K562 (cell line): ENCODE data around the gene SETD7. TPM values are rescaled to one million over a fixed set of nuclear protein-coding genes. Genes with fewer than 3 reads are reported as not detected.

Experiments used
- ATF1 ChIP-seq, 2 experiments: fragments of 450-650 bp in 1 of 2; IDR thresholded peaks; 2 replicates each; pipeline ENCODE4 v1.6.1; 2016; ENCODE audit warnings: missing compliant biosample characterization in 1 of 2, missing genetic modification characterization in 1 of 2
- ATF7 ChIP-seq: fragments of 450-650 bp; IDR thresholded peaks from 2 replicates; pipeline ENCODE4 v1.7.1; 2014; ENCODE audit warnings: mild to moderate bottlenecking, moderate library complexity
- FOXJ2 ChIP-seq: fragments of 200-800 bp; sonication (Bioruptor generic); IDR thresholded peaks from 2 replicates; pipeline ENCODE4 v1.6.1; 2016; ENCODE audit warnings: missing genetic modification characterization, missing compliant biosample characterization
- JUN ChIP-seq, 2 experiments: sonication (generic) in 1 of 2; formaldehyde crosslinking in 1 of 2; IDR thresholded peaks; 2 replicates each; pipeline versions ENCODE4 v1.6.1 to v1.8.0; 2012 to 2022; ENCODE audit warnings: borderline replicate concordance in 2 of 2, mild to moderate bottlenecking in 2 of 2, improper control_type of control experiment in 1 of 2, low read depth in 1 of 2, low read length in 1 of 2, missing genetic modification reagents in 1 of 2
- KAT7 ChIP-seq: sonication (generic); formaldehyde crosslinking; IDR thresholded peaks from 2 replicates; pipeline ENCODE4 v1.8.0; 2022; ENCODE audit warnings: missing genetic modification reagents, mild to moderate bottlenecking, borderline replicate concordance
- KDM2B ChIP-seq: fragments of 250-450 bp; sonication (Bioruptor Pico); IDR thresholded peaks from 2 replicates; pipeline ENCODE4 v1.8.0; 2021; ENCODE audit warnings: mild to moderate bottlenecking, moderate library complexity
- MECOM ChIP-seq: fragments of 250-450 bp; sonication (Bioruptor Pico); IDR thresholded peaks from 2 replicates; pipeline ENCODE4 v1.8.0; 2022; ENCODE audit warnings: inconsistent platforms
- MEF2A ChIP-seq: IDR thresholded peaks from 2 replicates; pipeline ENCODE4 v1.6.1; 2011; ENCODE audit warnings: low read depth, mild to moderate bottlenecking, low read length, moderate library complexity; ENCODE audit not compliant: control insufficient read depth
- MEF2D ChIP-seq: conservative IDR thresholded peaks from 2 replicates; pipeline ENCODE4 v1.6.1; 2016; ENCODE audit warnings: low read depth, missing genetic modification characterization, missing compliant biosample characterization
- MYNN ChIP-seq, 2 experiments: sonication (generic); formaldehyde crosslinking in 1 of 2; IDR thresholded peaks; 2 replicates each; pipeline versions ENCODE4 v1.5.0 to v1.6.1; 2016 to 2020; ENCODE audit warnings: antibody characterized with exemption in 1 of 2, missing genetic modification reagents in 1 of 2
- PKNOX1 ChIP-seq: fragments of 450-650 bp; IDR thresholded peaks from 2 replicates; pipeline ENCODE4 v1.6.1; 2016
- POLR2G ChIP-seq: fragments of 200-400 bp; formaldehyde crosslinking; IDR thresholded peaks from 2 replicates; pipeline ENCODE4 v1.6.1; 2017; ENCODE audit warnings: low read depth, mild to moderate bottlenecking, antibody characterized with exemption, low read length, moderate library complexity
- SNIP1 ChIP-seq: fragments of 450-650 bp; IDR thresholded peaks from 2 replicates; pipeline ENCODE4 v1.7.1; 2017; ENCODE audit warnings: low read depth, mild to moderate bottlenecking
- ZNF395 ChIP-seq: fragments of 200-800 bp; sonication (Bioruptor generic); IDR thresholded peaks from 2 replicates; pipeline ENCODE4 v1.6.1; 2017; ENCODE audit warnings: missing genetic modification characterization, missing compliant biosample characterization
- ZNF644 ChIP-seq: fragments of 200-800 bp; sonication (Bioruptor generic); IDR thresholded peaks from 2 replicates; pipeline ENCODE4 v1.6.1; 2016; ENCODE audit warnings: low read depth, missing genetic modification characterization, missing compliant biosample characterization
- polyA plus RNA-seq, 8 experiments: library from polyadenylated mRNA; depleted of rRNA in 4 of 8; stranded (reverse) in 5 of 8; unstranded in 3 of 8; fragments of >200 nt; fragmentation: Nextera tagmentation in 2 of 8; fragmentation: Illumina TruSeq in 1 of 8; extraction: Ambion mirVana in 2 of 8; extraction: Trizol in 1 of 8; gene quantifications; 2 replicates each; pipeline versions ENCODE4 v1.2.1 to v1.2.3, GENCODE V29; 2011 to 2014; ENCODE audit warnings: inconsistent platforms in 1 of 8, missing spikeins in 1 of 8
- total RNA-seq, 7 experiments: library from RNA; depleted of rRNA in 6 of 7; stranded (reverse); fragments of >200 nt in 6 of 7; fragmentation: Illumina TruSeq in 2 of 7; extraction: Trizol in 2 of 7; gene quantifications; 2 replicates each; pipeline versions ENCODE4 v1.2.1 to v1.2.3, GENCODE V29; 2011 to 2021; ENCODE audit warnings: low replicate concordance in 1 of 7
- TF ChIP-seq, protein P1 (sequence below): fragments of 450-650 bp; formaldehyde crosslinking; IDR thresholded peaks from 2 replicates; pipeline ENCODE4 v1.4.0; 2022; ENCODE audit warnings: missing genetic modification characterization
- TF ChIP-seq, protein P2 (sequence below), 2 experiments: fragments of 450-650 bp in 1 of 2; sonication (generic) in 1 of 2; formaldehyde crosslinking; conservative IDR thresholded peaks; 2 replicates each; pipeline versions ENCODE4 v1.4.0 to v1.8.1; 2020 to 2022; ENCODE audit warnings: mild to moderate bottlenecking in 1 of 2, missing genetic modification reagents in 1 of 2

Gene SETD7
- total and polyA plus RNA-seq, 9 of the 15 experiments (the other 6 are each of a cell fraction or from before 2014, with no cell fraction given), result 0.37 to 2.4 (median 1.7) TPM

- TF ChIP-seq, protein P1, sequence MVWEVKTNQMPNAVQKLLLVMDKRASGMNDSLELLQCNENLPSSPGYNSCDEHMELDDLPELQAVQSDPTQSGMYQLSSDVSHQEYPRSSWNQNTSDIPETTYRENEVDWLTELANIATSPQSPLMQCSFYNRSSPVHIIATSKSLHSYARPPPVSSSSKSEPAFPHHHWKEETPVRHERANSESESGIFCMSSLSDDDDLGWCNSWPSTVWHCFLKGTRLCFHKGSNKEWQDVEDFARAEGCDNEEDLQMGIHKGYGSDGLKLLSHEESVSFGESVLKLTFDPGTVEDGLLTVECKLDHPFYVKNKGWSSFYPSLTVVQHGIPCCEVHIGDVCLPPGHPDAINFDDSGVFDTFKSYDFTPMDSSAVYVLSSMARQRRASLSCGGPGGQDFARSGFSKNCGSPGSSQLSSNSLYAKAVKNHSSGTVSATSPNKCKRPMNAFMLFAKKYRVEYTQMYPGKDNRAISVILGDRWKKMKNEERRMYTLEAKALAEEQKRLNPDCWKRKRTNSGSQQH, result no peak
- TF ChIP-seq POLR2G (peak; percentile 60), FOXJ2 (no peak), JUN (IDR thresholded peaks at IDR 0.05; ENCODE audit: borderline replicate concordance, low read depth, low read length) (0 out of 2 replicates have a peak, but pooled peaks have one; percentile 47), JUN (CRISPR knock-in tag; IDR thresholded peaks at IDR 0.05; ENCODE audit: borderline replicate concordance) (no peak), ZNF395 (no peak), PKNOX1 (peak; percentile 93), ZNF644 (no peak), MYNN (IDR thresholded peaks at IDR 0.05) (0 out of 2 replicates have a peak, but pooled peaks have one; percentile 4), MYNN (CRISPR knock-in tag; IDR thresholded peaks at IDR 0.05) (no peak), MEF2D (no peak), KDM2B (CRISPR knock-in tag) (peak; percentile 1; the same call in 1 of the 2 replicates), KAT7 (CRISPR knock-in tag) (no peak), ATF1 (CRISPR knock-in tag; IDR thresholded peaks at IDR 0.05) (no peak), ATF1 (tag; IDR thresholded peaks at IDR 0.05) (peak; percentile 63), MEF2A (no peak), ATF7 (peak; percentile 78), SNIP1 (peak; percentile 85; the same call in 1 of the 2 replicates), MECOM (CRISPR knock-in tag) (peak; percentile 91)
- TF ChIP-seq, protein P2, sequence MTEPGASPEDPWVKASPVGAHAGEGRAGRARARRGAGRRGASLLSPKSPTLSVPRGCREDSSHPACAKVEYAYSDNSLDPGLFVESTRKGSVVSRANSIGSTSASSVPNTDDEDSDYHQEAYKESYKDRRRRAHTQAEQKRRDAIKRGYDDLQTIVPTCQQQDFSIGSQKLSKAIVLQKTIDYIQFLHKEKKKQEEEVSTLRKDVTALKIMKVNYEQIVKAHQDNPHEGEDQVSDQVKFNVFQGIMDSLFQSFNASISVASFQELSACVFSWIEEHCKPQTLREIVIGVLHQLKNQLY (CRISPR knock-in tag; conservative IDR thresholded peaks at IDR 0.05), result no peak
Observed at GRCh38 chr4:139556071-139556723, at the start of gene SETD7 (continued).
